ENCODE results near the gene CRISP2.

- no peak for TF ChIP-seq CTCF (IDR thresholded peaks at IDR 0.05)
- no peak for TF ChIP-seq EZH2 (IDR thresholded peaks at IDR 0.05; ENCODE audit: borderline replicate concordance, insufficient read depth, low read depth, low read length, poor library complexity, severe bottlenecking)
Observed at GRCh38 chr6:49664817-49665216, 48.5 kb downstream of the CRISP2 start.

Data from B cell (primary cell).